ENCODE data around the gene ADAMTS9.

The ADAMTS9 gene

DNA sequence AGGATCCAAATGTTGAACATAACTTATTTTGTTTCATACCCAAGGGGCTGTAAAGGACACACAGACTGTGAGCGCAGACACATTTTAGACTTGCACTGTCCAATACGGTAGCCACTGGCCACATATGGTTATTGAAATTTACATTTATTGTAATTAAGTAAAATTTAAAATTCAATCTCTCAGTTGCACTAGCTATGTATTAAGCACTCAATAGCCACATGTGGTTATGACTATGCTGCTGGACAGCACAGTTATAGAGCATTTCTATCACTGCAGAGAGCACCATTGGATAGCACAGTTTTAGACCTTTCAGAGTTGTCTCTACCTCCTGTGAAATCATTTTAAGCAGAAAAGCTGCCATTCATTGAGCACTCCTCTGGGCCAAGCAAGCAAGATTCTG is 204.3 kb downstream of the ADAMTS9 start:
- DNase-seq = no peak

DNA sequence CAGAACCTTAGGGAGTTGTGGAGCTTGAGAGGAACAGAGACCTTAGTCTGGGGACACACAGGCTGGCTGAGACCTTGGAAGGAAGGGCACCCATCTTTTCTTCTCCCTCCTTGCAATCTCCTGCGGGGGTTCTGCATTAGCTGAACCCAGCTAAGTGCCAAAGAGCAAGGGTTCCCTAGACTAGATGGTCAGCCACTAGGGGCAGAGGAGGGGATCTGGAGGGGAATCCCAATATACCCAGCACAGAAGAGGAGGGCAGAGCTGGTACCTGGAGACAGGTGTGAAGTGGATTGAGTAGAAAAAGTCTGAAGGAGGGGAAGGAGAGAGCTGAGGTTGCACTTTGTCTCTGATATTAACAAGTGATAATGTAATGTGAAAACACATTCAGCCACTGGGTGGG is 212.8 kb downstream of the ADAMTS9 start:
- no peak for DNase-seq

DNA sequence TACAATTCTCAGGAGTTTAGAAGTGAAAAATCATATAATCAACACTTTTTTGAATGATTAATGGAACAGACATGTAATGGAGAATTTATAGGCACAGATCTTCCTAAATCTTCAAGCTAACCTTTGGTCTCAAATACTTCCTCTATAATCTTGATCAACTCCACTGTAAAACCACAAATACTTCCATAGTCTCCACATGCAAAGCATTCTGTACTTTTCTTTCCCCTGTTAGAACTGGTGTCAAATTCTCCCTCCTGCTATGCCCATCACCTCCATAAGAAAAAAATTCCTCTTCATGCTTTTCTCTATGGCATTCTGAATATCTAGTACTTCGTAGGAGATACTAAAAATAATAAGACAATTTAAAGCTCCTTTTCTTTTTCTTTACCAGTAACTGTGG is 214.3 kb downstream of the ADAMTS9 start:
- no peak for DNase-seq

DNA sequence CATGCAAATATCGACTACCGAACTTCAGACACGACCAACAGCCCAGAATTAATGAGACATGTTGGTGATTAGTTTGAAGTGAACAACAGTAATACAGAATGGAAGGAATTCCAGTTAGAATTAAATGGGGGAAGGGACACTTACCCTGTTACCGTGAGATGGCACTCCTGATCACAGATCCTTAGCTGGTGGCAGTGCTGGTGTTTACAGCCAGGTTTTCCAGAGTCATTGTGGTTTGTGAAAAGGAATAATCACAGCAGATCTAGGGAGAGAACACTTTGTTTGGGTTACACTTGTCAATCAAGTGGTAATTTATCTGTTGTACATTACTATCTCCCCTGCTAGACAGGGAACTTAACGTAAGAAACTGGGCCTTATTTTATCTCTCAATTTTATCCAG is 217.4 kb downstream of the ADAMTS9 start:
- no peak for DNase-seq

DNA sequence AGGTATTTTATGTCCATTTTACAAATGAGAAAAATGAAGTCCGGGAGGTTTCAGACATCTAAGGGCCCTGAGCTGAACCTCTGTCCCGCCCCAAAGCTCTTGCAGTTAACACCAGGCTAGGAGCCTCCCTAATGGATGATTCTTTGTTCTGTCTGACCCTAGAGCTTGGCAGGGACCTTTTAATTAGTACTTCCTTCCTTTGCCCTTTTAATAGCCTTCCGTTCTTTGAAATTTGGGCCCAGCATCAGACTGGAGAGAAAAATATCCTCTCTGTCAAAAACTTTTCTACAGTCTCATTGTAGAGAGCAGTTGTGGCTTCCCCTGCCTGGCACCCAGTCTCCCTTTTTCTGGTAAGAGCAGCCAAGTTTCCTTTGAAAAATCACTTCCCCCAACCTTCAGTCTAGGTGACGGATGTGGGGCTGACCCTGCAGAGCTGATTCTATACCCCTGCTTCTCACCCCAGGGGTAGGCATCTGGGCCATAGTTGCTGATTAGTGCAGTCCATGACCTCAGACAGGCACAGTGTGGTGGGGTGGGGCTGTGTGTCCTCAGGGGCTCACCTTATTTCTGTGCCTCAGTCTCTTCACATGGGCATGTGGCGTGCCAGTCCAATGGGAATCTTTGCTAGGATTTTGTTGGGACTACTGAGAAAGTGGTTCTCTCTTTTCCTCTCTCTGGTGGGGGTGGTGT is 220.4 kb downstream of the ADAMTS9 start:
- no peak for DNase-seq
